Measurements from ENCODE around the gene KNL1. TPM values are rescaled to one million over a fixed set of nuclear protein-coding genes. Genes with fewer than 3 reads are reported as not detected.

The KNL1 gene
- total RNA-seq, 1 donor from 2014 or later: 1.5 TPM

- no peak for TF ChIP-seq CTCF (IDR thresholded peaks at IDR 0.05)
- intact Hi-C loops (cut with DNase I): no loop called here
- ATAC-seq (no peak), DNase-seq (no peak)
- Histone ChIP-seq H3K4me3 (no peak overlapping the region), H3K27me3 (ENCODE audit: low read depth) (no peaks in the 10 kb centered on the region), H3K36me3 (no peaks in the 10 kb centered on the region), H3K9me3 (no peaks in the 10 kb centered on the region), H3K27ac (no peak overlapping the region), H3K4me1 (no peaks in the 10 kb centered on the region)
These were observed 29.3 kb downstream of the KNL1 start for GRCh38 chr15:40623361-40623760.

- DNase-seq (no peak), ATAC-seq (no peak)
- TF ChIP-seq CTCF (IDR thresholded peaks at IDR 0.05): no peak
- intact Hi-C loops (cut with DNase I): no loop called here
- H3K27ac ChIP-seq: no peak overlapping the region
- no peak overlapping the region for H3K4me3 ChIP-seq
- H3K27me3 ChIP-seq (ENCODE audit: low read depth): no peaks in the 10 kb centered on the region
- H3K9me3 ChIP-seq: no peaks in the 10 kb centered on the region
- H3K4me1 ChIP-seq: no peaks in the 10 kb centered on the region
- no peaks in the 10 kb centered on the region for H3K36me3 ChIP-seq
These were observed 36.3 kb downstream of the KNL1 start for GRCh38 chr15:40630313-40630712.

- Histone ChIP-seq H3K4me3 (no peak overlapping the region), H3K9me3 (no peaks in the 10 kb centered on the region), H3K36me3 (no peaks in the 10 kb centered on the region), H3K4me1 (no peaks in the 10 kb centered on the region), H3K27me3 (ENCODE audit: low read depth) (no peaks in the 10 kb centered on the region), H3K27ac (no peak overlapping the region)
- ATAC-seq (no peak), DNase-seq (no peak)
- TF ChIP-seq CTCF (IDR thresholded peaks at IDR 0.05): no peak
- intact Hi-C loops (cut with DNase I): no loop called here
These were observed 39.1 kb downstream of the KNL1 start for GRCh38 chr15:40633178-40633577.

- TF ChIP-seq CTCF (IDR thresholded peaks at IDR 0.05): no peak
- Histone ChIP-seq H3K4me3 (no peak overlapping the region), H3K36me3 (no peaks in the 10 kb centered on the region), H3K27me3 (ENCODE audit: low read depth) (no peaks in the 10 kb centered on the region), H3K9me3 (no peaks in the 10 kb centered on the region), H3K27ac (no peak overlapping the region), H3K4me1 (no peaks in the 10 kb centered on the region)
- intact Hi-C loops (cut with DNase I): no loop called here
- DNase-seq (no peak), ATAC-seq (no peak)
These were observed 43.2 kb downstream of the KNL1 start for GRCh38 chr15:40637221-40637745.

GRCh38 chr15:40639677-40640076 lies 45.6 kb downstream of the KNL1 start:
- no peak for ATAC-seq
- intact Hi-C loops (cut with DNase I): no loop called here
- no peak for TF ChIP-seq CTCF (IDR thresholded peaks at IDR 0.05)

GRCh38 chr15:40647523-40647922 lies 53.5 kb downstream of the KNL1 start:
- H3K27ac ChIP-seq: no peak overlapping the region
- intact Hi-C loops (cut with DNase I): no loop called here

More at GRCh38 chr15:40639677-40640076, 45.6 kb downstream of the KNL1 start:
- DNase-seq: no peak
- no peaks in the 10 kb centered on the region for H3K27me3 ChIP-seq (ENCODE audit: low read depth)
- no peaks in the 10 kb centered on the region for H3K9me3 ChIP-seq
- no peak overlapping the region for H3K27ac ChIP-seq
- H3K4me3 ChIP-seq: no peak overlapping the region
- no peaks in the 10 kb centered on the region for H3K4me1 ChIP-seq
- no peaks in the 10 kb centered on the region for H3K36me3 ChIP-seq

More at GRCh38 chr15:40647523-40647922, 53.5 kb downstream of the KNL1 start:
- DNase-seq: no peak
- ATAC-seq: no peak
- no peaks in the 10 kb centered on the region for H3K9me3 ChIP-seq
- no peak overlapping the region for H3K4me3 ChIP-seq
- no peak for TF ChIP-seq CTCF (IDR thresholded peaks at IDR 0.05)
- no peaks in the 10 kb centered on the region for H3K4me1 ChIP-seq
- no peaks in the 10 kb centered on the region for H3K27me3 ChIP-seq (ENCODE audit: low read depth)
- H3K36me3 ChIP-seq: no peaks in the 10 kb centered on the region

Measured in lower lobe of right lung (tissue), 2 donors.